Naive B cell (primary cell): ENCODE data around the gene TACC2. TPM values are rescaled to one million over a fixed set of nuclear protein-coding genes. Genes with fewer than 3 reads are reported as not detected.
A peak's percentile ranks its signal among the peaks of the same experiment; 100 is the strongest.
"Not testable (repeated sequence)": the region's sequence is repeated elsewhere in the genome, so short reads cannot be mapped to it uniquely, and the experiment has no call there.

Source experiments
- ATAC-seq, 2 donors: fragments of 150-1000 bp; cut with Tn5 transposase; 2 replicates each; pipeline ENCODE4 v1.10.0; 2021; ENCODE audit warnings: low read depth in 2 of 2, mild to moderate bottlenecking in 2 of 2, moderate library complexity in 2 of 2
- DNase-seq: peaks from one replicate; pipeline ENCODE4 v3.0.0; 2022
- H3K27ac Mint-ChIP-seq, 6 donors: one replicate each; pipeline ENCODE4 v1.8.0; 2020 to 2022; ENCODE audit warnings: mild to moderate bottlenecking in 6 of 6, mixed read lengths in 6 of 6, moderate library complexity in 5 of 6, inconsistent platforms in 2 of 6
- H3K27me3 Mint-ChIP-seq, 3 donors: one replicate each; pipeline ENCODE4 v1.8.0; 2021 to 2022; ENCODE audit warnings: mixed read lengths in 3 of 3, mild to moderate bottlenecking in 1 of 3
- H3K36me3 Mint-ChIP-seq, 2 donors: one replicate each; pipeline ENCODE4 v1.8.0; 2020 to 2022; ENCODE audit warnings: mixed read lengths in 2 of 2, inconsistent platforms in 1 of 2, mild to moderate bottlenecking in 1 of 2
- H3K4me1 Mint-ChIP-seq, 3 donors: one replicate each; pipeline ENCODE4 v1.8.0; 2020 to 2022; ENCODE audit warnings: mixed read lengths in 3 of 3, inconsistent platforms in 1 of 3, mild to moderate bottlenecking in 1 of 3, moderate library complexity in 1 of 3
- H3K4me3 Mint-ChIP-seq, 8 donors: one replicate each; pipeline ENCODE4 v1.8.0; 2020 to 2022; ENCODE audit warnings: mild to moderate bottlenecking in 8 of 8, mixed read lengths in 8 of 8, moderate library complexity in 8 of 8, inconsistent platforms in 2 of 8
- H3K9me3 Mint-ChIP-seq, 7 donors: one replicate each; pipeline ENCODE4 v1.8.0; 2020 to 2022; ENCODE audit warnings: mixed read lengths in 7 of 7, mild to moderate bottlenecking in 5 of 7, inconsistent platforms in 2 of 7, moderate library complexity in 1 of 7
- polyA plus RNA-seq, 6 donors: library from polyadenylated mRNA; unstranded; fragments of 300-500 nt; fragmentation: Illumina TruSeq; gene quantifications; one replicate each; pipeline ENCODE4 v1.2.3, GENCODE V29; 2021; ENCODE audit warnings: low read depth in 6 of 6

The TACC2 gene
- polyA plus RNA-seq, 6 donors from 2014 or later, result not detected

DNA sequence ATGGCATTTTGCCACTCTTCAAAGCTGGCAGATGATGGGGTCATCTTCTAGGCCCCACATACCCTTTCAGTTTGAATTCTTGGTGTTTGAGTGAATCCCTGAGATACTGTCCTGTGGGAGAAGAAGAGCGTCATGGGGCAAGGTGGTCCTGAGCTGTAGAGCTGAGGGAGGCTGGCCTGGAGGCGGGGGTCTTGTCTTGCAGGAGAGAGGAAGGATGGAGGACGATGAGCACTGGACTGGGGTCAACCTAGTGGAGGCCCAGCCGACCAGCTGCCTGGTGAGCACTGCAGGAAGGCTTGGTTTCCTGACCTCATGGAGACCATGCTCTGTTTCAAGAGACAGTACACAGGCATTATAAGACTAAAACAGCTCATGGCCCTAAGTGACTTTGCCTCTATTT lies 114.6 kb downstream of the TACC2 start:
- no peak overlapping the region for H3K27ac Mint-ChIP-seq
- H3K27me3 Mint-ChIP-seq, result peaks cover 0 to 4% (median 0%) of the 10 kb centered on the region in 3 donors
- no peaks in the 10 kb centered on the region for H3K36me3 Mint-ChIP-seq
- no peaks in the 10 kb centered on the region for H3K9me3 Mint-ChIP-seq
- no peak for ATAC-seq
- no peak overlapping the region for H3K4me3 Mint-ChIP-seq
- H3K4me1 Mint-ChIP-seq, result no peaks in the 10 kb centered on the region
- no peak for DNase-seq

DNA sequence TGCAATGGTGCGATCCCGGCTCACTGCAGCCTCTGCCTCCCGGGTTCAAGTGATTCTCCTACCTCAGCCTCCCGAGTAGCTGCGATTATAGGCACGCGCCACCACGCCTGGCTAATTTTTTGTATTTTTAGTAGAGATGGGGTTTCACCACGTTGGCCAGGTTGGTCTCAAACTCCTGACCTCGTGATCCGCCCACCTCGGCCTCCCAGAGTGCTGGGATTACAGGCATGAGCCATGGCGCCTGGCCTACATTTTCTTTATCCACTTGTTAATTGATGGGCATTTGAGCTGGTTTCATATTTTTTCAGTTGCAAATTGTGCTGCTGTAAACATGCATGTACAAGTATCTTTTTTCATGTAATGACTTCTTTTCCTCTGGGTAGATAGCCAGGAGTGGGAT lies 119.8 kb downstream of the TACC2 start:
- peaks cover 20 to 28% (median 21%) of the 10 kb centered on the region in 3 donors for H3K27me3 Mint-ChIP-seq
- DNase-seq, H3K4me1 Mint-ChIP-seq, H3K27ac Mint-ChIP-seq, H3K9me3 Mint-ChIP-seq, H3K4me3 Mint-ChIP-seq, ATAC-seq, H3K36me3 Mint-ChIP-seq: not testable (repeated sequence)

DNA sequence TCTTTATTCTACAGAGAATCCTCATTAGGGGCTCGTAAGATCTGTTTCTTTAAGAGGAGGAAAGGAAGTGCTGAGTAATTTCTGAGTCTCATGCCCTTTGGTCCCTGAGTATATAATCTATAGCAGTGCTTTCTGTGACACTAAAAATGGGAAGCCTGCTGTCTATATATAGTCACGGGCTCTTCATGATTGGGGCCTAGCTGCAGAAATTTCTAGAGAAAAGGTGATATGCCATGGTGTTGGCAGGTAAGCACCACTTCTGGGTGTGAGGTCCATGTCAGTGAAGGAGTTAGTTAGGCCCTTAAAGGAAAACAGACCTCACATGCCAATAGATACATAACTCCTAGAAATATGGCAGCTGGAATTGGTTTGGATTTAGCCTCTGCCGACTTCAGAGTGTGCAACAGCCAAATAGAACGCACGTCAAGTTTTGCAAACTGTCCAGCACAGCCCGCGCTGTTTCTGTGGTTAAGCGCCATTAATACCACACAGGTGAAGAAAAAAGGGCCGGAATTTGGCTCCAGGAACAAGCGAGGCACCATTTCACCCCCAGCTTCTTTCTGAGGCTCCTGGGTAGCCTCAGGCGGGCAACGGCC lies 123.2 kb downstream of the TACC2 start:
- H3K9me3 Mint-ChIP-seq, result peaks cover 0 to 5% (median 1%) of the 10 kb centered on the region in 7 donors
- H3K4me1 Mint-ChIP-seq, result peaks cover 0 to 6% (median 0%) of the 10 kb centered on the region in 3 donors
- H3K27ac Mint-ChIP-seq, result no peak overlapping the region
- peaks cover 40 to 48% (median 46%) of the 10 kb centered on the region in 3 donors for H3K27me3 Mint-ChIP-seq
- H3K4me3 Mint-ChIP-seq, result no peak overlapping the region
- no peak for ATAC-seq
- H3K36me3 Mint-ChIP-seq, result peaks cover 0 to 4% of the 10 kb centered on the region in 2 donors
- DNase-seq, result no peak

DNA sequence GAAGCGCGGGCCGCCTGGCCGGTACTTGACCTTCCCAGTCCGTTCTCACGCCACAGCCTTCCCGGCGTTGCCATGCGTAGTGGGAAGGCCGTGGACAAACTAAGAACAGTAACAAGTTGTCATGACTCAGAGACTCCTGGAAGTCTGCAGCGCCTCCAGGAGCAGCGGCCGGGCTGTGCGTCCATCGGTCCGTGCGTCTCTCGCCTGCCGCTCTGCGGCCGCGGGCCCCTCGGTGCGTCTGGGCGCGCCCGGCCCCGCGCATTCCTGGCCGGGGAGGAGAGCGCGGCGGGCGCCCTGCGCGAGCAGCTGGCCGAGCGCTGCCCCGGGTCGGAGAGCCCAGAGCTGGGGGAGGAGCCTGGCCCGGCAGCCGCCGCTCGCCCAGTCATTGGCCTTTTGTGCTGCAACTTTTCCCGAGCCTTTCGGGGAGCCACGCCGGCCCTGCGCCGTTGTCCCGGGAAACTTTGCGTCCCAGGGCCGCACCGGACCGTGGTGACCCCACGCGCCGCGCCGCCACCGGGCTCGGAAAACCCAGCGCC lies 123.7 kb downstream of the TACC2 start:
- DNase-seq, result no peak
- H3K4me3 Mint-ChIP-seq, result no peak overlapping the region
- no peak overlapping the region for H3K27ac Mint-ChIP-seq
- H3K27me3 Mint-ChIP-seq, result peaks cover 44 to 48% (median 46%) of the 10 kb centered on the region in 3 donors
- H3K4me1 Mint-ChIP-seq, result peaks cover 0 to 6% (median 0%) of the 10 kb centered on the region in 3 donors
- ATAC-seq, result no peak
- H3K9me3 Mint-ChIP-seq, result peaks cover 0 to 5% (median 1%) of the 10 kb centered on the region in 7 donors
- H3K36me3 Mint-ChIP-seq, result peaks cover 0 to 4% of the 10 kb centered on the region in 2 donors

DNA sequence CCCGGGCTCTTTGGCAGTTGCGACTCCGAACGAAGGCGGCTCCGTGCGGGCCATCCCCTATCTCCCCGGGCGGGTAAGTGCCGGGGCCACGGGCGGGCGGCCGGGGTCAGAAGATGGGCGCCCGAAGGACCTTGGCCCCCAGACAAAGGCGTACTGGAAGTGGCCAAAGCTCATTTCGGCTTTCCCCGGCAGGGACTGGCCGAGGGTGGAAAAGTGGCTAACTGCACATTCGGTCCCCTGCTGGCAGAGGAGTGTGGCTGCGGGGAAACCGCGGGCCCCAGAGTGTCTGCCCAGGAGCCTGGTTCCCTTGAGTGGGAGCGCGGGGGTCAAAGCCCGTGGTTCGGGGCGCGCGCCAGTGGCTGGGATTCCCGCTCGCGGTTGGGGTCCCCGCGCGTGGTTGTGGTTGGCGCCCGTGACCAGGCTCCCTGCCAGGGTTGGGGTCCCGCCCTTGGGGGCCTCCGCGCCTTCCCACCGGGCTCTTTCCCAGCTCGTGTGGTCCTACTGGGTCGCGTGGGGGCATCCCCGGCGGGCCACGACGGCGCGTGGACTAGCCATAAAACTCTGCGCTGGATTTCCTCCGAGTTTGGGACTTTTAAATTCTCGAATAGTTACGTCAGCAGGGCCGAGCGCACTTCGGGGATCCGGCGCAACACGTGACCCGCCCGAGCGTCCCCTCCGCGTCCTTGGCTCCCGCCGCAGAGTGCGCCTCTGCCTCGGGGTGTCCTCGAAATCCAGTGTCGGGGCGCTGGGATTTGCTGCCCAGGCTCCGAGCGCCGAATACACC lies 124.4 kb downstream of the TACC2 start:
- H3K9me3 Mint-ChIP-seq, result peaks cover 0 to 5% (median 1%) of the 10 kb centered on the region in 7 donors
- DNase-seq (no peak), ATAC-seq (no peak)
- peaks cover 0 to 4% of the 10 kb centered on the region in 2 donors for H3K36me3 Mint-ChIP-seq
- H3K27ac Mint-ChIP-seq, result peak overlapping the region in 1 of 6 donors; percentile 25
- peaks cover 0 to 6% (median 0%) of the 10 kb centered on the region in 3 donors for H3K4me1 Mint-ChIP-seq
- H3K4me3 Mint-ChIP-seq, result peak overlapping the region in 1 of 8 donors; percentile 73
- peaks cover 46 to 50% (median 48%) of the 10 kb centered on the region in 3 donors for H3K27me3 Mint-ChIP-seq

DNA sequence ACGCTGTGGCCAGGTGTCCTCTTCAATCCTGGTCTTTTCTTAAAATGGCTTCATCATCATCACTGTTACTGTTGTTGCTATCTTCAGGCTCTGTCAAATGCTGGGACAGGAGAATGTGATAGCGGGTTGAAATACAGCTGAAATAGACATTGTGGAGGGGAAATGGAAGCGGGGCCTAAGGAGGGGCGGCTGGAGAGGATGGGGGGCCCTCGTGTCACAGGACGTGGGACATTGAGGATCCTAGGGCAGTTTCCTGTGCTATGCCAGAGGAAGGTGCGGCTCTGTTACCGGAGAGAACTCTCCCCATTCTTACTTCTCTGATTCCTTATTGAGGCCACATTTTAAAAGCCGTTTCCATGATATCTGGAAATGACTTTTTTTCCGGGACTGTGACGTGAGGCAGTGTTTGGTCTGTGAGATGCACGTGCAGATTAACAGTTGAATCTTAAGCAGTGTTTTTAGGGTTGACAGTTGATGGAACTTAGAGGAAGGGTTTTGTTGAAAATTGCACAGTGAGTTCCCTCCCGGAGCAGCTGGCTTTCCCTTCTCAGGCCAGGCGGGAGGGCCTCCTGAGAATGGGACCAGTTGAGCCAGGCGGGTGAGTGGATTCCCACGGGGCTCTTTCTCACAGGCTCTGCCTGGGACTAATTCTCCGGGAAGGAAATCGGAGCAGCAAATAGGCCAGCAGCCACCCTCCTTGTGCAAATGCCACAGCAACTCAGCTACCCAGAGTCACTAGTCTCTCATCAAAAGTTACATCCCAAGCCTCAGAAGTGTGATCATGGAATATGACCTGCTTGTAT lies 125.2 kb downstream of the TACC2 start:
- Mint-ChIP-seq H3K4me3 (peak overlapping the region in 5 of 8 donors; percentile 18 to 73 (median 41)), H3K4me1 (peaks cover 0 to 6% (median 0%) of the 10 kb centered on the region in 3 donors), H3K27ac (peak overlapping the region in 1 of 6 donors; percentile 25), H3K9me3 (peaks cover 0 to 5% (median 1%) of the 10 kb centered on the region in 7 donors), H3K27me3 (peaks cover 46 to 50% (median 48%) of the 10 kb centered on the region in 3 donors), H3K36me3 (peaks cover 0 to 4% of the 10 kb centered on the region in 2 donors)
- DNase-seq (no peak), ATAC-seq (no peak)

DNA sequence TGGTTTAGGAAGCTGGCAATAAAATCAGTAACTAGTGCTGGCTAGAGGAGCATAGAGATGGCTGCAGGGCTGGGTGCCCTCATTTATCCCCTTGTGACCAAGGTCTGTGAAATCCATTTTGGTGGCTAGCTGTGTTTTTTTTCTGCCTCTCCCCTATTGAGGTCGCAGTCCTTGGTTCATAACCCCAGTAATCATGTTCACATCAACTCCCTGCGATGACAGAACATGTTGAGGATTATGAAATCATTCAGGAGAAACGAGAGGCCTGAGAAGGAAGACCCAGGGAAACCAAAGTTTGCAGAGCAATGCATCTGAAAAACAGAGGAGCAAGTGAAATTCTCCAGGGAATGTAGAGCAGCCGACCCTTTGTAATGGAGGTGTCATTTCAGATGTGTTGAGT lies 126.9 kb downstream of the TACC2 start:
- Mint-ChIP-seq H3K27ac (no peak overlapping the region), H3K27me3 (peaks cover 38 to 46% (median 44%) of the 10 kb centered on the region in 3 donors), H3K9me3 (peaks cover 0 to 3% (median 0%) of the 10 kb centered on the region in 7 donors), H3K4me1 (peaks cover 0 to 6% (median 0%) of the 10 kb centered on the region in 3 donors), H3K36me3 (peaks cover 0 to 3% of the 10 kb centered on the region in 2 donors), H3K4me3 (no peak overlapping the region)
- no peak for ATAC-seq
- DNase-seq, result no peak

DNA sequence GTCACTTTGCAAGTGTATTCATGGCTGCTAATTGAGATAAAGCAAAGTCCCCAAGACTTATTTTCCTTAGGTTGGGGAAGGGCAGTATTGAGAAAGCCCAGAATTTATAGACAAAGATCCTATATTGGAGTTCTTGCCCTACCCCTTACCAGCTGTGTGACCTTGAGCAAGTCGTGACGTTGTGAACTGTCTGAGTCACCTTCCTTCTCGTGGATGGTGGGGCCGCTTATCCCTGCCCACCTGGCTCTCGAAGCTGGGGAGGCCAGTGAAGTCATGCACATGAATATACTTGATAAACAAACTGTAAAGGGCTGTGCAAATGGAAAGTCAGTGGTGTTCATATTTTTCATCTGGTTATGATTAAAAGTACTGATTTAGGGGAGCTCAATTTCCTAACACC lies 127.4 kb downstream of the TACC2 start:
- H3K27me3 Mint-ChIP-seq, result peaks cover 33 to 41% (median 41%) of the 10 kb centered on the region in 3 donors
- no peak overlapping the region for H3K4me3 Mint-ChIP-seq
- ATAC-seq (no peak), DNase-seq (no peak)
- no peaks in the 10 kb centered on the region for H3K36me3 Mint-ChIP-seq
- H3K27ac Mint-ChIP-seq, result no peak overlapping the region
- peaks cover 0 to 6% (median 0%) of the 10 kb centered on the region in 3 donors for H3K4me1 Mint-ChIP-seq
- peaks cover 0 to 1% (median 0%) of the 10 kb centered on the region in 7 donors for H3K9me3 Mint-ChIP-seq

DNA sequence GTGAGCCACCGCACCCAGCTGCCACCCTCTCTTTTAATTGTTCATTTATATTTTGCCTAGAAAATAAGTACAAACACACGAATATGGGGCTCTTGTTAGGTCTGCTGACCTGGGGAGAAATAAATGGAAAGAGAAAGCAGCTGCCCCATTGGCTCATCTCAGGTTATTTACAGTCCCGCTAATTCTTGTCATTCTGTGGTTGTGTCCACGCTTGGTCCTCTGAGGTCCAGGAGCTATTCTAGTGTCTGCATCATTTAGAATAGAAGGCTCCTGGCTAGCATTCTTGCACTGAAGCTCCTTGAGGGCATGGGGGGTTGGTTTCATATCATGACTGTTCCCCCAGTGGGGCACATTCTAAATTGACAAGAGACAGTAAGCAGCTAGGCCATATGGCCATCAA lies 128.5 kb downstream of the TACC2 start:
- no peak for ATAC-seq
- Mint-ChIP-seq H3K9me3 (peaks cover 0 to 1% (median 0%) of the 10 kb centered on the region in 7 donors), H3K27ac (no peak overlapping the region), H3K4me3 (peak overlapping the region in 2 of 8 donors; percentile 31 to 66), H3K27me3 (peaks cover 22 to 33% (median 31%) of the 10 kb centered on the region in 3 donors), H3K4me1 (peaks cover 0 to 6% (median 0%) of the 10 kb centered on the region in 3 donors), H3K36me3 (no peaks in the 10 kb centered on the region)
- no peak for DNase-seq

DNA sequence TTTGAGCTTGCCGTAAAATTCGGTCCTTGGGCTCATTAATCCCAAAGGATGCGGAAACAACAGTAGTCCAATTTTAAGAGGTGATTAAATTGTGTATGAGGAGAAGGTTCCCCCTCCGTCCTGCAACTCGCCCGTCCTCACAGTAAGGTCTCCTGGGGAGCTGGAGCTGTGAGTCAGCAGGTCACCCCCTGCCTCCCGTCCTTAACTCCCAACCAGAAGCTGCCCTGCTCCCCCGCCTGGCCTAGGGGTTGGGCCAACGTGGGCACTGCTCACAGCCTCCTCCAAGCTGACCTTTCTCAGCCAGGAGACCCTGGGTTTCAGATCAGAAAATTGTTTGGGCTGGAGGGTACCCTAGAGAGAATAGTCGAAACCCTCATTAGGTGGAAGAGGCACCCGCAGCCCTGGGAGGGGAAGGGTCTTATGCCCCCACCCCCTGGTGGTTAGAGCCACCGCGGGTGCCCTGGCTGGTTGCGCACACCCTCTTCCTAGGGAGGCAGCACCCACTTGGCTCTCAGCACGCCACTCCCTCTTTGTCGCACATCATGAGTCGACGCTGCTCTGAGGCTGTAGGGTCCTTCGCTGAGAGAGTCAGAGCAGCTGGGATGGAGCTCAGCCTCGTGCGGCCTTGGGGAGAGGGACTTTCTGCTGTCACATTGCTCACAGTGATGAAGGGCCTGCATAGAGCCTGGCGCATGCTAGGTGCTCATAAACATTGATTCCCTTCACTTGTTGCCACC lies 131.2 kb downstream of the TACC2 start:
- Mint-ChIP-seq H3K27me3 (peaks cover 6 to 16% (median 16%) of the 10 kb centered on the region in 3 donors), H3K9me3 (peaks cover 0 to 1% (median 0%) of the 10 kb centered on the region in 7 donors), H3K4me1 (no peaks in the 10 kb centered on the region), H3K36me3 (no peaks in the 10 kb centered on the region), H3K4me3 (peak overlapping the region in 1 of 8 donors; percentile 5), H3K27ac (peak overlapping the region in 1 of 6 donors; percentile 57)
- ATAC-seq (no peak), DNase-seq (no peak)

DNA sequence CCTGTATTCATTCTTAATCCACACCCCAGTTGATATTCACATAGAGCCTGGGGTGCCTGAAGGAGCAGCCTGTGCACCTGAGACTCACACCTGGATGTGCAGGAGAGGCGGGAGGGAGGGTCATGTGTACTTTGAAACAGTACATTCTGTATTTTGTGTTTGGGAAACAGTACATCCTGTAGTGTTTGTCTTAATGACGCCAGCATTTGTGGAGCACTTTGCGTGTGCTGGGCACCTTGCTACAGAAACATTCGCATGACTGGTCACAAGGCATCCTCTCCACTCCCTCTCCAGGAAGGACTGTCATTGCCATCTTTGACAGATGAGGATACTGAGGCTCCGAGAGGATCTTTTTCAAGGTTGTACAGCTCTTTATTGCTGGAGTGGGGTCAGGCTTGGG lies 132.1 kb downstream of the TACC2 start:
- Mint-ChIP-seq H3K27ac (no peak overlapping the region), H3K4me3 (no peak overlapping the region)

DNA sequence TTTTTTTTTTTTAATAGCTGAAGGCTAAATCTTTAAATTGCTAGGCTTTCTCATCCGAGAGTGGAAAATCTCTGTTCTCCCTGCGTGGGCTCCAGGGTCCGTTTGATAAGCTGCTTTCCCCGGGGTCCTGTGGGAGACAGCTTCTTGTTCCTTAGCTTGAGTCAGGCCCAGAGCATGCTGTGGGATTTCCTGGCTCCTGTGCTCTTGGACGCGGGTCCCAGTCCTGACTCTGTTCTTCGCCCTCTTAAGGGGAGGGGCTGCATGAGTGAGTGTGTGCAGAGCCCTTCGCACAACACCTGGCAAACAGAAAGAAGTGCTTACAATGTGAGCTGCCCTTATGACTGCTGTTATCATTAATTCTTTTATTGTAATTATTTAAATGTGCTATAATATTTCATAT lies 133.5 kb downstream of the TACC2 start:
- Mint-ChIP-seq H3K9me3 (peaks cover 0 to 6% (median 1%) of the 10 kb centered on the region in 7 donors), H3K4me1 (no peaks in the 10 kb centered on the region), H3K27ac (no peak overlapping the region), H3K27me3 (peaks cover 0 to 16% (median 6%) of the 10 kb centered on the region in 3 donors), H3K4me3 (no peak overlapping the region), H3K36me3 (no peaks in the 10 kb centered on the region)
- ATAC-seq (no peak), DNase-seq (no peak)

More for the DNA sequence above, 132.1 kb downstream of the TACC2 start:
- ATAC-seq (no peak), DNase-seq (no peak)
- H3K27me3 Mint-ChIP-seq, result peaks cover 0 to 14% (median 7%) of the 10 kb centered on the region in 3 donors
- H3K36me3 Mint-ChIP-seq, result no peaks in the 10 kb centered on the region
- H3K4me1 Mint-ChIP-seq, result no peaks in the 10 kb centered on the region
- peaks cover 0 to 3% (median 0%) of the 10 kb centered on the region in 7 donors for H3K9me3 Mint-ChIP-seq
